ENCODE results near the gene BTAF1. TPM values are rescaled to one million over a fixed set of nuclear protein-coding genes. Genes with fewer than 3 reads are reported as not detected.

Gene BTAF1
- total and polyA plus RNA-seq, 10 of the 15 experiments (the other 5 are each of a cell fraction or from before 2014, with no cell fraction given) = 11.8 to 157 (median 55.5) TPM

- TF ChIP-seq RELA (IDR thresholded peaks at IDR 0.05; ENCODE audit: borderline replicate concordance, partially characterized antibody) (no peak), ESRRA (IDR thresholded peaks at IDR 0.05; ENCODE audit: low read length) (no peak), MXI1 (IDR thresholded peaks at IDR 0.05; ENCODE audit: low read depth, low read length) (0 out of 2 replicates have a peak, but pooled peaks have one; percentile 69), POLR2A (IDR thresholded peaks at IDR 0.05; ENCODE audit: low read depth, low read length) (no peak; the same call in none of the 2 replicates), WRNIP1 (IDR thresholded peaks at IDR 0.05; ENCODE audit: borderline replicate concordance, low read depth, low read length) (no peak), BMI1 (IDR thresholded peaks at IDR 0.05; ENCODE audit: borderline replicate concordance) (no peak), NFIC (IDR thresholded peaks at IDR 0.05; ENCODE audit: low read depth, low read length) (no peak), USF2 (IDR thresholded peaks at IDR 0.05; ENCODE audit: borderline replicate concordance, low read depth, low read length) (no peak), EP300 (IDR thresholded peaks at IDR 0.05; ENCODE audit: borderline replicate concordance in 1 of 2, control insufficient read depth in 1 of 2, low read depth in 2 of 2, low read length in 2 of 2) (no peak), PRDM15 (CRISPR knock-in tag; IDR thresholded peaks at IDR 0.05) (no peak), PAX8 (IDR thresholded peaks at IDR 0.05) (no peak), ZBTB4 (CRISPR knock-in tag; IDR thresholded peaks at IDR 0.05) (no peak), CHD2 (IDR thresholded peaks at IDR 0.05; ENCODE audit: borderline replicate concordance, low read depth, low read length) (no peak), SREBF2 (IDR thresholded peaks at IDR 0.05; ENCODE audit: low read length) (no peak), SRF (IDR thresholded peaks at IDR 0.05; ENCODE audit: low read depth in 2 of 2, low read length in 2 of 2) (no peak), CTCF (IDR thresholded peaks at IDR 0.05 in 2 of 3, conservative IDR thresholded peaks at IDR 0.05 in 1 of 3; ENCODE audit: control insufficient read depth in 2 of 3, extremely low read depth in 1 of 3, insufficient read depth in 1 of 3, low read depth in 3 of 3, low read length in 3 of 3) (peak; percentile 45 to 62 (median 53)), ZBED1 (IDR thresholded peaks at IDR 0.05; ENCODE audit: borderline replicate concordance) (no peak), ZSCAN29 (IDR thresholded peaks at IDR 0.05) (no peak), GABPA (IDR thresholded peaks at IDR 0.05; ENCODE audit: low read depth) (no peak), SUZ12 (IDR thresholded peaks at IDR 0.05; ENCODE audit: unreplicated experiment) (no peak), TBL1XR1 (IDR thresholded peaks at IDR 0.05; ENCODE audit: low read depth, low read length) (no peak)
Observed at GRCh38 chr10:91908337-91909116, 15.0 kb upstream of the BTAF1 start (continued).

All from GM12878 (cell line).